Ascending aorta (tissue), 2 donors: ENCODE measurements around the gene MBP. TPM values are rescaled to one million over a fixed set of nuclear protein-coding genes. Genes with fewer than 3 reads are reported as not detected.

Source experiments
- DNase-seq, 2 donors: peaks; one replicate each; pipeline ENCODE4 v3.0.0-alpha.2; 2019; ENCODE audit warnings: low spot score in 2 of 2
- H3K27ac ChIP-seq, 2 donors: fragments of 200-600 bp; sonication (generic); one replicate each; pipeline ENCODE4 v1.5.1; 2016 to 2017; ENCODE audit warnings: mild to moderate bottlenecking in 1 of 2
- H3K27me3 ChIP-seq: fragments of 200-600 bp; sonication (generic); one replicate; pipeline ENCODE4 v1.5.1; 2017
- H3K36me3 ChIP-seq, 2 donors: fragments of 200-600 bp; sonication (generic); one replicate each; pipeline ENCODE4 v1.5.1; 2016
- H3K4me1 ChIP-seq, 2 donors: fragments of 200-600 bp; sonication (generic); one replicate each; pipeline ENCODE4 v1.5.1; 2016 to 2017; ENCODE audit warnings: mild to moderate bottlenecking in 1 of 2
- H3K4me3 ChIP-seq, 2 donors: fragments of 200-600 bp; sonication (generic); one replicate each; pipeline ENCODE4 v1.5.1; 2016 to 2017; ENCODE audit warnings: mild to moderate bottlenecking in 1 of 2
- H3K9me3 ChIP-seq, 2 donors: fragments of 200-600 bp; sonication (generic); one replicate each; pipeline ENCODE4 v1.5.1; 2016
- CTCF ChIP-seq, 3 experiments: fragments of 200-600 bp in 2 of 3; fragments of 450-650 bp in 1 of 3; sonication (generic) in 2 of 3; IDR thresholded peaks; one replicate each; pipeline ENCODE4 v1.5.1; 2016 to 2019; ENCODE audit warnings: antibody characterized with exemption in 3 of 3, mild to moderate bottlenecking in 1 of 3, moderate library complexity in 1 of 3
- intact Hi-C: fragments of 100-400 bp; cut with DNase I; formaldehyde crosslinking; loops from one replicate; pipeline ENCODE4 v1.15.1; 2023
- total RNA-seq: library from RNA; depleted of rRNA; stranded (reverse); fragments of >200 nt; gene quantifications from one replicate; pipeline ENCODE4 v1.1.0, GENCODE V29; 2016

MBP gene
- total RNA-seq, 1 donor from 2014 or later, result 8.1 TPM

GRCh38 chr18:77096936-77097886 is 35.4 kb downstream of the MBP start:
- H3K4me3 ChIP-seq, result no peak overlapping the region
- H3K27ac ChIP-seq, result no peak overlapping the region
- no peaks in the 10 kb centered on the region for H3K27me3 ChIP-seq
- H3K4me1 ChIP-seq, result peaks cover 11 to 25% of the 10 kb centered on the region in 2 donors
- no peaks in the 10 kb centered on the region for H3K36me3 ChIP-seq
- no peak for TF ChIP-seq CTCF (IDR thresholded peaks at IDR 0.05)
- H3K9me3 ChIP-seq, result no peaks in the 10 kb centered on the region
- intact Hi-C loops, result no loop called here
- DNase-seq, result no peak

GRCh38 chr18:77095391-77096371 is 36.9 kb downstream of the MBP start:
- no peak for DNase-seq
- Histone ChIP-seq H3K27ac (no peak overlapping the region), H3K27me3 (no peaks in the 10 kb centered on the region), H3K36me3 (no peaks in the 10 kb centered on the region), H3K9me3 (no peaks in the 10 kb centered on the region), H3K4me3 (no peak overlapping the region), H3K4me1 (peaks cover 2 to 10% of the 10 kb centered on the region in 2 donors)
- intact Hi-C loops, result no loop called here
- TF ChIP-seq CTCF (IDR thresholded peaks at IDR 0.05), result no peak

GRCh38 chr18:77093586-77093985 is 39.0 kb downstream of the MBP start:
- Histone ChIP-seq H3K27me3 (no peaks in the 10 kb centered on the region), H3K27ac (no peak overlapping the region), H3K4me1 (peaks cover 0 to 4% of the 10 kb centered on the region in 2 donors), H3K36me3 (no peaks in the 10 kb centered on the region), H3K4me3 (no peak overlapping the region), H3K9me3 (no peaks in the 10 kb centered on the region)
- TF ChIP-seq CTCF (IDR thresholded peaks at IDR 0.05), result no peak
- DNase-seq, result no peak
- intact Hi-C loops, result no loop called here

- Histone ChIP-seq H3K4me1 (peaks cover 0 to 1% of the 10 kb centered on the region in 2 donors), H3K27me3 (no peaks in the 10 kb centered on the region), H3K4me3 (no peak overlapping the region), H3K9me3 (no peaks in the 10 kb centered on the region), H3K27ac (no peak overlapping the region), H3K36me3 (no peaks in the 10 kb centered on the region)
- TF ChIP-seq CTCF (IDR thresholded peaks at IDR 0.05), result no peak
- no peak for DNase-seq
- intact Hi-C loops, result no loop called here
Measured at GRCh38 chr18:77093067-77093430, 39.5 kb downstream of the MBP start.

GRCh38 chr18:77092104-77093066 is 40.2 kb downstream of the MBP start:
- intact Hi-C loops, result no loop called here
- no peaks in the 10 kb centered on the region for H3K27me3 ChIP-seq
- H3K4me3 ChIP-seq, result no peak overlapping the region
- H3K36me3 ChIP-seq, result no peaks in the 10 kb centered on the region
- no peaks in the 10 kb centered on the region for H3K9me3 ChIP-seq
- no peak for DNase-seq
- TF ChIP-seq CTCF (IDR thresholded peaks at IDR 0.05), result no peak
- no peak overlapping the region for H3K27ac ChIP-seq
- H3K4me1 ChIP-seq, result peaks cover 0 to 8% of the 10 kb centered on the region in 2 donors
